ENCODE results near the gene RAD50. TPM values are rescaled to one million over a fixed set of nuclear protein-coding genes. Genes with fewer than 3 reads are reported as not detected.

Gene RAD50
- total and polyA plus RNA-seq, 2 of the 4 experiments (the other 2 are of a cell fraction): 5.2 to 6.2 TPM

DNA sequence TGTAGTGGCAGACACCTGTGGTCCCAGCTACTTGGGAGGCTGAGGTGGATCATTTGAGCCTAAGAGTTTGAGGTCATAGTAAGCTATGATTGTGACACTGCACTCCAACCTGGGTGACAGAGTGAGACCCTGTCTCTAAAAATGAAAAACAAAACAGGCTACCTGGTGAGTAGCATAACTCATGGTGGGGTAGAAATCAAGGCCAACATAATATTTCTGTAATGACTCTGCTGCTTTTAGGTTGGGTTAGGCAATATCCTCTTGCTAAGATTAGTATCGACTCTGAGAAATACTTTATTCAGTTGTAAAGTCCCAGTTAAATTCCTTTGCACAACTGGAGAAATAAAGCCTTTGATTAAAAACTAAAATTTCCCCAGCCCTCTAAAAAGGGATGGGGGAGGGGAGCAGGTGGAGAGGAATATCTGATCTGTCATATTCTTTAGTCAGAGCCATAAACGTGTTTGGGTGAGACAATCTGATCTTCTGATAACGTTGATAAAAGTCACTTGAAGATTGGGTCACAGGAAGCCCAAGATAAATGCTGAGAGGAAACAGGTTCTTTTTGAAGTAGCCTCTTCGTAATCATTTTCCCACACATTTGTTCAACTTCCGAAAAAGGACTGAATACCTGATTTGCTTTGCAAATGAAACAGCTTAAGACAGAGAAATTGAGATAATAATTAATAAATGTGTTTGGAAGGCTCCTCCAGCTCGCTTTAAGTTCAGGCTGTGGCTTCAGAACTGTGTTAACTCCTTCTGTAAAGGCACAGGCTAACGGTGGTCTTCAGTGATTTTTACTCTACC lies 132.0 kb downstream of the RAD50 start:
- peak; percentile 23 for DNase-seq
- H3K27me3 ChIP-seq (ENCODE audit: control insufficient read depth, insufficient read depth, low read length): no peaks in the 10 kb centered on the region
- H2BK15ac ChIP-seq (ENCODE audit: low read depth, low read length): no peak overlapping the region
- no peaks in the 10 kb centered on the region for H3K9me3 ChIP-seq (ENCODE audit: control insufficient read depth, insufficient read depth, low read length)
- dilution Hi-C loops (cut with HindIII; ENCODE audit: low sequenced_read_pairs, unreplicated experiment) (no loop called here), intact Hi-C loops (cut with micrococcal nuclease) (no loop called here), in situ Hi-C loops (cut with MboI; ENCODE audit: low sequenced_read_pairs) (no loop called here)
- no peak overlapping the region for H4K8ac ChIP-seq (ENCODE audit: low read depth in 2 of 2, low read length in 2 of 2)
- no peak overlapping the region for H2AFZ ChIP-seq (replicated peaks; ENCODE audit: low read length, poor library complexity)
- no TSS peak for BruUV-seq (replicated peaks)
- H2AK5ac ChIP-seq (ENCODE audit: low read depth, low read length): no peak overlapping the region
- H3K9ac ChIP-seq (ENCODE audit: low read depth, low read length): no peak overlapping the region
- no peak overlapping the region for H4K5ac ChIP-seq (ENCODE audit: low read depth, low read length)
- H2BK20ac ChIP-seq (ENCODE audit: low read depth, low read length): no peak overlapping the region
- H3K56ac ChIP-seq (ENCODE audit: extremely low read depth, insufficient read depth, low read length): no peak overlapping the region
- no peaks in the 10 kb centered on the region for H4K20me1 ChIP-seq (ENCODE audit: insufficient read depth, low read length)
- no peaks in the 10 kb centered on the region for H3K36me3 ChIP-seq (ENCODE audit: control insufficient read depth, insufficient read depth, low read length)
- ChIA-PET POLR2A (ENCODE audit: unreplicated experiment) (no interaction called here), CTCF (no interaction called here)
- H2BK120ac ChIP-seq (ENCODE audit: low read depth, low read length): no peak overlapping the region
- H4K91ac ChIP-seq (ENCODE audit: insufficient read depth, low read depth, low read length): no peak overlapping the region
- no peaks in the 10 kb centered on the region for H3K79me1 ChIP-seq (ENCODE audit: low read depth in 1 of 2, low read length in 2 of 2)
- H3K18ac ChIP-seq (ENCODE audit: low read depth, low read length): no peak overlapping the region
- TF ChIP-seq CEBPB (IDR thresholded peaks at IDR 0.05; ENCODE audit: low read depth, low read length) (peak; percentile 67), RCOR1 (IDR thresholded peaks at IDR 0.05; ENCODE audit: insufficient replicate concordance, low read length) (no peak)
- 0 out of 2 replicates have a peak, but pooled peaks cover 7% of the 10 kb centered on the region for H3K9me1 ChIP-seq (ENCODE audit: insufficient read depth, low read length)
- no peak overlapping the region for H2AK9ac ChIP-seq (replicated peaks; ENCODE audit: low read depth, low read length, poor library complexity)
- H3K4ac ChIP-seq (ENCODE audit: low read depth, low read length): no peak overlapping the region
- no peak overlapping the region; the same call in 1 of the 2 replicates for H3K4me2 ChIP-seq (ENCODE audit: low read depth, low read length)
- no peak overlapping the region for H3K27ac ChIP-seq (ENCODE audit: insufficient read depth, low read length)
- no peak; the same call in 1 of the 2 replicates for ATAC-seq (ENCODE audit: low read depth)
- H3K4me1 ChIP-seq (ENCODE audit: control insufficient read depth, insufficient read depth, low read length): no peaks in the 10 kb centered on the region; the same call in 1 of the 2 replicates
- 33% methylated on average over 1 of the region's 7 CpGs; no CpG with 5 or more reads in 1 of the 2 experiments for WGBS, 2 experiments (ENCODE audit: extremely low coverage in 2 of 2, insufficient read length in 1 of 2)
- H3K23ac ChIP-seq (ENCODE audit: low read depth, low read length): no peak overlapping the region
- H3K14ac ChIP-seq (replicated peaks; ENCODE audit: low read depth, low read length): no peak overlapping the region
- H3K4me3 ChIP-seq (ENCODE audit: insufficient read depth, low read depth, low read length): no peak overlapping the region
- no peak overlapping the region for H2BK5ac ChIP-seq (ENCODE audit: low read depth, low read length, poor library complexity, severe bottlenecking)

Data from IMR-90 (cell line).